ENCODE data around the gene AUTS2.

AUTS2 gene

DNA sequence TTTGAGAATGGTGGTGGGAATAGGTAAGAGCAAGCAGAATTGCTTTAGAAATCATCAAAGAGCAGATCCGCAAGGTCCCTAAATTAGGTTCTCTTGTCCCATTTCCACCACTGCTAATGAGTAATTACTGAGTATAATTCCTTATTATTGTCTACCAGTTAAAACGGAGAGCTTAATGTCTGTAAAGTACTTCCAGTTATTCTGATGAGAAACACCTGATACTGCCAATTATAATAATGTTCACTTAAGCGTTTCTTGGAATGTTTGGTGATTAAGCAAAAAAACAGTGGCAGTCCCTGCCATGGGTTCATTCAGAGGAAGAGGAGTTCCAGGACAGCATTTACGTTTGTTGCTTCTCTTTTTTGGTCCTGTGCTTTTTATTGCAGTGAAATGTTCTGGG lies 1175.1 kb downstream of the AUTS2 start:
- no peaks in the 10 kb centered on the region for H3K9me3 Mint-ChIP-seq
- H3K4me1 Mint-ChIP-seq (ENCODE audit: low read depth) = peaks cover 25% of the 10 kb centered on the region
- no peaks in the 10 kb centered on the region for H3K27me3 Mint-ChIP-seq
- H3K4me3 Mint-ChIP-seq = no peak overlapping the region
- DNase-seq = no peak
- no peak overlapping the region for H3K27ac Mint-ChIP-seq
- peaks cover 6% of the 10 kb centered on the region for H3K36me3 Mint-ChIP-seq (ENCODE audit: low read depth)

DNA sequence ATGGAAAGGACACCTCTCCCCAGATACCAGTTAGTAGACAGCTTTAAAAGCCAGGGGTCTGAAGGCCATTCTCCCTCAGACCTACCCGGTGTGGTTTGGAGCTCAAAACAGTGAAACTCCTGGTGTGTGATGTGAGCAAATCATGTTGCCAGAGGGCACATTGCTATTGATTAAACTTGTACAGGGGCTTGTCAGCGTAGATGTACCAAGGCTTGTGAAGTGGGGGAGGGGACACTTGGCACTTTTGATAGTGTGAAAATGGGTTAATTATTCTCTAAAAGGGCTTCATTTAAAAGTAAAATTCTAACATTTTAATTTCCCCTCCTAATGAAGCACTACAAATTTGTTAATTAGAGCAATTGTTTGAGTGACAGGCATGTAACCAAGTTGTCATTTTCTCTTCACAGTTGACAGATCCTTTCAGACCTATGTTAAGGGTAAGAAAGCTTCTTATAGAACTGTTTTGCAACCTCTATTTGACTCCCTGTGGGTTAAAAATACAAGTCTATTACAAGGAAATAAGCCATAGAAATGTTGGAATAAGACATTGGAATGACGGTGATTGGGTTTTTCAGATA lies 1176.8 kb downstream of the AUTS2 start:
- Mint-ChIP-seq H3K27me3 (no peaks in the 10 kb centered on the region), H3K4me3 (no peak overlapping the region), H3K27ac (no peak overlapping the region), H3K4me1 (ENCODE audit: low read depth) (peaks cover 39% of the 10 kb centered on the region), H3K9me3 (no peaks in the 10 kb centered on the region), H3K36me3 (ENCODE audit: low read depth) (peaks cover 6% of the 10 kb centered on the region)
- DNase-seq = no peak

DNA sequence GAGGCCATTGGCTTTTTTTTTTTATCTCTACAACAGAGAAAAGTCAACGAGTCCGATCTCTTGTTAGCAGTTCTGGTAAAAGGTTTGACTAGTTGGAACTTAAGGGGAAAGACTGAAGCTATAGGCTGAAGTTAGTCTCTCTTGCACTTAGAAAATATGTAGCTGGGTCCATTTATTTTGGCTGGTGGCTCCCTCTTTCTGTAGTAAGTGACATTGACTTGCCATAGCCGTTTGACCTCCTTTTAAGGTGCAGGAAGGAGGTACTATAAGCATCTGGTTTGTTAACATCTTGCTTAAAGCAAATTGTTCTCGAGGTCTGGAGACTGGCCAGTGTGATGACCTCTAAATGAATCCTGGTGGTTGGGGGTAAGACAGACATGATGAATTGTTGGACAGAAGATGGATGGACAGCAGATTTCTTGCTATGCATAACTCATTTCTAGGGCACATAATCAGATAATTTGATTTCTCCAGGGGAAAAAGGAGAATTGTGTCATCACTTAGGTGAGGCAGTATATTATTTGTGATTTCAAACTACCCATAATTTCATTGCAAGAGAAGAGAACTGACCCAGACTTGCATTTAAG lies 1177.4 kb downstream of the AUTS2 start:
- no peak for DNase-seq
- Mint-ChIP-seq H3K4me1 (ENCODE audit: low read depth) (peaks cover 39% of the 10 kb centered on the region), H3K27me3 (no peaks in the 10 kb centered on the region), H3K9me3 (no peaks in the 10 kb centered on the region), H3K27ac (no peak overlapping the region), H3K36me3 (ENCODE audit: low read depth) (peaks cover 6% of the 10 kb centered on the region), H3K4me3 (no peak overlapping the region)

DNA sequence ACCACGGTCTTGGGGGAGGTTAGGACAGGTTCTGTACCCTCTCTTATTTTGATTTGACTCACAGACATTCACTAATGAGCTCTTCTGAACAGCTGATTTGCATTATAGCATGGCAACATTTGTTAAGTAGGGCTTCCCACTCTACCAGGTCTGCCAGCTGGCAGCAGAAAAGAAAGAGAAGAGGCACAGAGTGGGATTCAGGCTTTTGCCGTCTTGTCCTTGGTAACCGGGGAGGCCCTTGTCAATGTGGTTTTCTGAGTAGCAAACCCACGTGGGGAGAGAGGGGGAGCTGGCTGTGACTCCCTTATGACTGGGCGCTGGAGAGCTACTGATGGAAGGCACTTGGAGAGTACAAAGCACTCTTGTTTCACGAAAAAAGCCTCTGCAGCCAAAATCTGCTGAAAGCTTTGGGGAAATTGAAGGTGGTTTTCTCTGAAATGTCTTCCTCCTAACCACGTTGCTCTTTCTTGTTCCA lies 1178.4 kb downstream of the AUTS2 start:
- peaks cover 6% of the 10 kb centered on the region for H3K36me3 Mint-ChIP-seq (ENCODE audit: low read depth)
- H3K27ac Mint-ChIP-seq = peak overlapping the region; percentile 83
- H3K4me1 Mint-ChIP-seq (ENCODE audit: low read depth) = peaks cover 39% of the 10 kb centered on the region
- H3K9me3 Mint-ChIP-seq = no peaks in the 10 kb centered on the region
- peak; percentile 42 for DNase-seq
- H3K4me3 Mint-ChIP-seq = peak overlapping the region; percentile 13
- no peaks in the 10 kb centered on the region for H3K27me3 Mint-ChIP-seq

DNA sequence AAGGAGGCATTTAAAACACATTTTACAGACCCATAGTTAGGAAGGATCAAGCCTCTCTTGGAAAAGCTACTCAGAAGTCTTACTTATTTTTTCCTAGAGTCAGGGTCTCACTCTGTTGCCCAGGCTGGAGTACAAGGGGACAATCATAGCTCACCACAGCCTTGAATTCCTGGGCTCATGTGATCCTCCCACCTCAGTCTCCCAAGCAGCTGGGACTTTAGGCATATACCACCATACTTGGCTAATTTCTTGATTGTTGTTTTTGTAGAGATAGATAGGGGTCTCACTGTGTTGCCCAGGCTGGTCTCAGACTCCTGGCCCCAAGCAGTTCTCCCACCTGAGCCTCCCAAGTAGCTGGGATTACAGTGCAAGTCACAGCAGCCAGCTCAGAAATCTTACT lies 1179.0 kb downstream of the AUTS2 start:
- no peaks in the 10 kb centered on the region for H3K9me3 Mint-ChIP-seq
- H3K27ac Mint-ChIP-seq = peak overlapping the region; percentile 83
- DNase-seq = no peak
- no peaks in the 10 kb centered on the region for H3K27me3 Mint-ChIP-seq
- H3K4me1 Mint-ChIP-seq (ENCODE audit: low read depth) = peaks cover 39% of the 10 kb centered on the region
- no peak overlapping the region for H3K4me3 Mint-ChIP-seq
- peaks cover 2% of the 10 kb centered on the region for H3K36me3 Mint-ChIP-seq (ENCODE audit: low read depth)

DNA sequence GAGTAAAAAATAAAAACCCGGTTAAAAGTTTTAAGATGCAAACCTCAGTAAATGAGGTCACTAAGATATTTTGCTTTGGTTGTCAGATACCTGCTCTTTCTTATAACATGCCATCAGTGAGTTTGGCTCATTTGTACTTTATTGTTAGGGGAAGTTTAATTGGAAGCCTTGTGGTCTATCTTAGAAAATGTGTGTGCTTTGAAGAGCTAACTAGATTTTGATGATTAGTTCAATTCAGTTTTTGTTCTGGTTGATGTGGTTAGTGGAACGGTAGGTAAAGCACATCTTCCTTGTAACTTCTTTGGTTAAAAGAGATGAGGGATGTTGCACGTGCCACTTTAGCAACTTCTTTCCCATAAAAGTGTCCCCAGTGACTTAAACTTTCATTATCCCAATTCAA lies 1180.3 kb downstream of the AUTS2 start:
- DNase-seq = no peak
- Mint-ChIP-seq H3K27ac (no peak overlapping the region), H3K27me3 (no peaks in the 10 kb centered on the region), H3K4me3 (no peak overlapping the region), H3K9me3 (no peaks in the 10 kb centered on the region), H3K4me1 (ENCODE audit: low read depth) (peaks cover 39% of the 10 kb centered on the region), H3K36me3 (ENCODE audit: low read depth) (peaks cover 2% of the 10 kb centered on the region)

- no peak for DNase-seq
- Mint-ChIP-seq H3K36me3 (ENCODE audit: low read depth) (peaks cover 1% of the 10 kb centered on the region), H3K9me3 (no peaks in the 10 kb centered on the region), H3K4me3 (peak overlapping the region; percentile 35), H3K4me1 (ENCODE audit: low read depth) (peaks cover 39% of the 10 kb centered on the region), H3K27me3 (no peaks in the 10 kb centered on the region), H3K27ac (peak overlapping the region; percentile 22)
Observed at GRCh38 chr7:70779321-70779720, 1181.0 kb downstream of the AUTS2 start.

GRCh38 chr7:70781922-70782311 lies 1183.6 kb downstream of the AUTS2 start:
- no peak for DNase-seq
- Mint-ChIP-seq H3K27me3 (no peaks in the 10 kb centered on the region), H3K36me3 (ENCODE audit: low read depth) (peaks cover 10% of the 10 kb centered on the region), H3K9me3 (no peaks in the 10 kb centered on the region), H3K27ac (no peak overlapping the region), H3K4me1 (ENCODE audit: low read depth) (peaks cover 30% of the 10 kb centered on the region), H3K4me3 (no peak overlapping the region)

- Mint-ChIP-seq H3K4me3 (no peak overlapping the region), H3K4me1 (ENCODE audit: low read depth) (peaks cover 30% of the 10 kb centered on the region), H3K9me3 (no peaks in the 10 kb centered on the region), H3K27me3 (no peaks in the 10 kb centered on the region), H3K27ac (no peak overlapping the region), H3K36me3 (ENCODE audit: low read depth) (peaks cover 15% of the 10 kb centered on the region)
- no peak for DNase-seq
Observed at GRCh38 chr7:70782796-70783195, 1184.5 kb downstream of the AUTS2 start.

DNA sequence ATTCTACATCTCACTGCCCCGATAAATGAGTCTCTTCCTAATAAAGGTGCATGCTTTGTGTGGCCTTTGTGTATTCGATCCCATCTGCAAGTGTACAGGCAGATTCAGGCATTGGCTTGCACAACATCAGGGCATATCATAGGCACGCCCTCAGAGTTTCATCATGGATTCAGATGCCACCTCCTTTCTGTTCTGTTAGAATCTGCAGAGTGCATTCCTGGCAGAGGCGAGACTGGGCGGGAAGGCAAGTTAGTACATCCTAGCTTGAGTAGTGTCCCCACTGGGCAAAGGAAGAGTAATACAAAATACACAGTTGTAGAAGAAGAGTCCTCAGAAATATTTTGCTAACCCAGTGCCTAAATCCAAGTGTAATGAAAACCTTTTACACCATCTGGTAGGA lies 1187.2 kb downstream of the AUTS2 start:
- Mint-ChIP-seq H3K9me3 (no peaks in the 10 kb centered on the region), H3K36me3 (ENCODE audit: low read depth) (peaks cover 19% of the 10 kb centered on the region)

DNA sequence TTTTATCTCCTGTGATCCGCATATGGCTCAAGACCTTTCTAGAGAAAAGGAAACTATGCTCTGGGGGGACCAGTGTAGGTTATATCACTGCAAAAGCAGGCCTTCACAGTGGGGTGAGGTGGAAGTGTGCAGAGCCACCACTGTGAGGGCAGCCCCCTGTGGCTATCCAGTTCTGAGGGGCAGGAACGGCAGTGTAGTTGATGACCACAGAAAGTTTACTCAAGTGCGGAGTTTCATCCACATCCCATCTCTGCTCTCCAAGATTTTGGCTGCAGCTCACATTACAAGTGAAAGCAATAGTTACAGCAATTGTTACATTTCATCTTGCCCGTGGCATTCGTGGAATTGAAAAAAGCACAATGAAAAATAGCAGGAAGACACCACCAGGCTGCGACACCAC lies 1187.8 kb downstream of the AUTS2 start:
- Mint-ChIP-seq H3K27ac (no peak overlapping the region), H3K9me3 (no peaks in the 10 kb centered on the region), H3K36me3 (ENCODE audit: low read depth) (peaks cover 25% of the 10 kb centered on the region), H3K4me3 (no peak overlapping the region), H3K4me1 (ENCODE audit: low read depth) (peaks cover 16% of the 10 kb centered on the region), H3K27me3 (no peaks in the 10 kb centered on the region)
- no peak for DNase-seq

More for the DNA sequence above, 1187.2 kb downstream of the AUTS2 start:
- DNase-seq = no peak
- Mint-ChIP-seq H3K4me1 (ENCODE audit: low read depth) (peaks cover 16% of the 10 kb centered on the region), H3K27ac (no peak overlapping the region), H3K27me3 (no peaks in the 10 kb centered on the region), H3K4me3 (no peak overlapping the region)

- H3K36me3 Mint-ChIP-seq (ENCODE audit: low read depth) = peaks cover 26% of the 10 kb centered on the region
- H3K4me3 Mint-ChIP-seq = peak overlapping the region; percentile 24
- no peak for DNase-seq
- H3K4me1 Mint-ChIP-seq (ENCODE audit: low read depth) = peaks cover 16% of the 10 kb centered on the region
- peak overlapping the region; percentile 13 for H3K27ac Mint-ChIP-seq
- H3K9me3 Mint-ChIP-seq = no peaks in the 10 kb centered on the region
- no peaks in the 10 kb centered on the region for H3K27me3 Mint-ChIP-seq
Observed at GRCh38 chr7:70787286-70787685, 1189.0 kb downstream of the AUTS2 start.

- peak overlapping the region; percentile 16 for H3K4me3 Mint-ChIP-seq
- peaks cover 16% of the 10 kb centered on the region for H3K4me1 Mint-ChIP-seq (ENCODE audit: low read depth)
- DNase-seq = no peak
- peaks cover 26% of the 10 kb centered on the region for H3K36me3 Mint-ChIP-seq (ENCODE audit: low read depth)
- no peaks in the 10 kb centered on the region for H3K9me3 Mint-ChIP-seq
- H3K27me3 Mint-ChIP-seq = no peaks in the 10 kb centered on the region
- peak overlapping the region; percentile 28 for H3K27ac Mint-ChIP-seq
Observed at GRCh38 chr7:70787771-70788170, 1189.5 kb downstream of the AUTS2 start.

DNA sequence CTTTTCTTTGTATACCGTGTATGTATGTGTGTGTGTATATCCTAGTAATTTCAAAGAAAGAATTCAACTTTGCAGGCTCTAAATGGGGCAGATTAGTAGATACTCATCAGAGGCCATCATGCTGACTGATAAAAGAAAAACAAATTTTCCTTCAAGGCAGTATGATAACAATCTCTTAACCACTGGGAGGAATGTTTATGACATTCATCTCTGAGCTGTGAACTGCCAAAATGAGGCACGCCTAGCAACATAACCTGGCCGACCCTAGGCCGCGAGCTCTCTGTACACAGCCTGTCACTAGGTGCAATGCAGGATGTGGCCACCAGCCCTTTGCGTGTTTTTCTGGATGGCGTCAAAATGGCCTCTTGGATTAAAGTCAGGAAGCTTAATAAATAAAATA lies 1190.0 kb downstream of the AUTS2 start:
- H3K27ac Mint-ChIP-seq = peak overlapping the region; percentile 28
- peaks cover 26% of the 10 kb centered on the region for H3K36me3 Mint-ChIP-seq (ENCODE audit: low read depth)

DNA sequence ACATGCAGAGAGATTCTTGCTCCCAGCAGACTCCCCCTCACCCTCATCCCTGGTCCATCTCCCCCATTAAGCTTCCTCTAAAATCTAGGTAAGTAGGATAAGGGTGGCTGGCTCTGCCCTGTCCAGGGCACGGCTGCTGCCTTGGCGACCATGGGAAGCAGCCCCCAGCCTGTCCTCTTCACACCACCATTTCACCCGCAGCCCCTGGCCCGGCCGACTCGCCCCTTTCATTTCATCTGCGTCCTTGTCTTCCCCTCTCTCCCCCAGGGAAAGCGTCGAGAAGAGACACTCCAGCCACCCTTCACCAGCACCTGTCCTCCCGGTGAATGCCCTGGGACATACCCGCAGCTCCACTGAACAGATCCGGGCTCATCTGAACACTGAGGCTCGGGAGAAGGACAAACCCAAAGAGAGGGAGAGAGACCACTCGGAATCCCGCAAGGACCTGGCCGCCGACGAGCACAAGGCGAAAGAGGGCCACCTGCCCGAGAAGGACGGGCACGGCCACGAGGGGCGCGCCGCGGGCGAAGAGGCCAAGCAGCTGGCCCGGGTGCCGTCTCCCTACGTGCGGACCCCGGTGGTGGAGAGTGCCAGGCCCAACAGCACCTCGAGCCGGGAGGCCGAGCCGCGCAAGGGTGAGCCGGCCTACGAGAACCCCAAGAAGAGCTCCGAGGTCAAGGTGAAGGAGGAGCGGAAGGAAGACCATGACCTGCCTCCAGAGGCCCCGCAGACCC lies 1191.4 kb downstream of the AUTS2 start:
- Mint-ChIP-seq H3K27ac (no peak overlapping the region), H3K4me3 (no peak overlapping the region), H3K9me3 (no peaks in the 10 kb centered on the region), H3K4me1 (ENCODE audit: low read depth) (peaks cover 16% of the 10 kb centered on the region), H3K27me3 (no peaks in the 10 kb centered on the region), H3K36me3 (ENCODE audit: low read depth) (peaks cover 26% of the 10 kb centered on the region)
- no peak for DNase-seq

More for the DNA sequence above, 1190.0 kb downstream of the AUTS2 start:
- no peak for DNase-seq
- Mint-ChIP-seq H3K4me3 (no peak overlapping the region), H3K4me1 (ENCODE audit: low read depth) (peaks cover 16% of the 10 kb centered on the region), H3K27me3 (no peaks in the 10 kb centered on the region), H3K9me3 (no peaks in the 10 kb centered on the region)

Data from activated T-cell treated with anti-CD3 and anti-CD28 coated beads, Interleukin-2, amount 50 U/mL, for 24 hours (primary cell).